Measurements from ENCODE around the gene TLE3.

Gene TLE3

DNA sequence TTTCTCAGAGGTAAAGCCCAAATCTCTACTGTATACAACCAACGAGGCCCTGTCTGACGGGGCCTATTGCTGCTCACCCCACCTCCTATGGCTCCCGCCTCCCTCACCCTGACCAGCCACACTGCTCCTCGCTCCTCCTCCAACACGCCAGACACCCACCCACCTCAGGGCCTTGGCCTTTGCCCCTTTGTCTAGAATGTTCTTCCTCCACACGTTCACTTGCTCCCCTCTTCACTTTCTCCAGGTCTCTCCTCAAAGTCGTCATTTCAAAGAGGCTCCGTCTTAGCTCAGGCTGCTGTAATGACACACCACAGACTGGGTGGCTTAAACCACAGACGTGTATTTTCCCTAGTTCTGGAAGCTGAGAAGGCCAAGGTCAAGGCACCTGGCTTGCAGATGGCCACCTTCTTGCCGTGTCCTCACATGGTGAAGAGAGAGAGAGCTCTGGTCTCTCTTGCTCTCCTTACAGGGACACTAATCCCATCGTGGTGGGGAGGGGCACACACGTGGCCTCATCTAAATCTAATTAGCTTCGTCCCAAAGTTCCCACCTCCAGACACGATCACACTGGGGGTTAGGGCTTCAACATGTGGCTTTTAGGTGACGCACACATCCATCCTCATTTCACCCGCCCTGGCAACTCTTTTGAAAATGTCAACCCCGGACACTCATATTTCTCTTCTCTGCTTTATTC is 98.2 kb downstream of the TLE3 start:
- no peak for DNase-seq

DNA sequence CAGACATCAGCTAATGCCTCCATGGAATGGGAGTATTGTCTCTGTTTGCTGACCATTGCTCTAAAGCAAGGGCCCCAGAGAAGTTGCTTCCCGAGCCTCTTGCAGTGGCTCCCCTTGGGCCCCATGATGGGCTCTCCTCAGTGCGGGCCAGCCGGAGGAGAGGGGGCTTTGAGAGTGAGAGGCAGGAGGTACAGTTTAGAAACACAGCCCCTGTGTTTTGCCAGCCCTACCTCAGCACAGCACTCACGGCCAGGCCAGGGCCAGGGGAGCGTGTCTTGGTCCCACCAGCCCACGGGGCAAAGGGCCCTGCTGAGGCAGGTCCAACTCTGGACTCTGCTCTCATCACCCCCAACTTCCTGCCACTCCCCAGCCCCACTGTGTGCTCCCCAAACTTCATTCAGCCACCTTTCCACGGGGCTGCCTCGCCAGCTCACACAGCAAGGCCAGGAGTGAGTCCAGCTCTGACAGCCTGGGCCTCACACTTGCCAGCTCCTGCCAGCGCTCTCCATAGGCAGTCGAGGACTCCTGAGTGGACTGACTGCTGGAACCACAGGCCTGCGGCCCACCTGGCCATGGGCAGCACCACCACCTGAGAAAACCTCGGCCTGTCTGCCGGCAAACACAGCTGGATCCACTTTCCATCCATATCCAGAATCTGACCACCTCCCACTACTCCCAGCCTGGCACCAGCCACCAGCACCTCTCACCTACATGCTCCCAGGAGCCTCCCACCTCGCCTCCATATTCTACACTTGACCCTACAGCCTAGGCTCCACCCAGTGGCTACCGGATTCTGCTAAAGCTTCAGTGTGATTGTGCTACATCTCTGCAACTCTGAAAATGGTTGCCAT is 99.0 kb downstream of the TLE3 start:
- DNase-seq, result no peak

DNA sequence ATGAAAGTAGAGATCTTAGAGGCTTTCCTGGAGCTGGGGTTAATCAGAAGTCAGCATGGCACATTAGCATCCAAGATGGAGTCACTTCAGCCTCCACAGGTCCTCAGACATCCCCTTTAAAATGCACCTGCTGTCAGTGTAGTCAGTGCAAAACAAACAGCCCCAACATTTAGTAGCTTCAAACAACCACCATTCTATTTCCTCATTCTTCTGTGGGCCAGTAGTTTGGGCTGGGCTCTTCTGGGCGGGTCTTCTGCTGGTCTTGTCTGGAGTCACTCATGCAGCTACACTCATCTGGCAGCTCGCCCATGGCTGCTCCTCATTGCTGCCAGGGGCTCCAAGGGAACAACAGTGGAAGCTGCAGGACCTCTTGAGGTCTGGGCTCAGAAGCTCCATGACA is 99.9 kb downstream of the TLE3 start:
- no peak for DNase-seq

Data from activated CD8-positive, alpha-beta memory T cell treated with anti-CD3 and anti-CD28 coated beads, Interleukin-2, amount 50 U/mL, for 4 hours (primary cell).